NCI-H1930 (cell line): ENCODE measurements around the gene DONSON.
"Not testable (repeated sequence)": the region's sequence is repeated elsewhere in the genome, so short reads cannot be mapped to it uniquely, and the experiment has no call there.

Experiments used
- DNase-seq, 2 experiments: peaks; one replicate each; lab custom pipeline; 2025; lab: John Stamatoyannopoulos, UW

DONSON gene, protein sequence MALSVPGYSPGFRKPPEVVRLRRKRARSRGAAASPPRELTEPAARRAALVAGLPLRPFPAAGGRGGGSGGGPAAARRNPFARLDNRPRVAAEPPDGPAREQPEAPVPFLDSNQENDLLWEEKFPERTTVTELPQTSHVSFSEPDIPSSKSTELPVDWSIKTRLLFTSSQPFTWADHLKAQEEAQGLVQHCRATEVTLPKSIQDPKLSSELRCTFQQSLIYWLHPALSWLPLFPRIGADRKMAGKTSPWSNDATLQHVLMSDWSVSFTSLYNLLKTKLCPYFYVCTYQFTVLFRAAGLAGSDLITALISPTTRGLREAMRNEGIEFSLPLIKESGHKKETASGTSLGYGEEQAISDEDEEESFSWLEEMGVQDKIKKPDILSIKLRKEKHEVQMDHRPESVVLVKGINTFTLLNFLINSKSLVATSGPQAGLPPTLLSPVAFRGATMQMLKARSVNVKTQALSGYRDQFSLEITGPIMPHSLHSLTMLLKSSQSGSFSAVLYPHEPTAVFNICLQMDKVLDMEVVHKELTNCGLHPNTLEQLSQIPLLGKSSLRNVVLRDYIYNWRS

DNA sequence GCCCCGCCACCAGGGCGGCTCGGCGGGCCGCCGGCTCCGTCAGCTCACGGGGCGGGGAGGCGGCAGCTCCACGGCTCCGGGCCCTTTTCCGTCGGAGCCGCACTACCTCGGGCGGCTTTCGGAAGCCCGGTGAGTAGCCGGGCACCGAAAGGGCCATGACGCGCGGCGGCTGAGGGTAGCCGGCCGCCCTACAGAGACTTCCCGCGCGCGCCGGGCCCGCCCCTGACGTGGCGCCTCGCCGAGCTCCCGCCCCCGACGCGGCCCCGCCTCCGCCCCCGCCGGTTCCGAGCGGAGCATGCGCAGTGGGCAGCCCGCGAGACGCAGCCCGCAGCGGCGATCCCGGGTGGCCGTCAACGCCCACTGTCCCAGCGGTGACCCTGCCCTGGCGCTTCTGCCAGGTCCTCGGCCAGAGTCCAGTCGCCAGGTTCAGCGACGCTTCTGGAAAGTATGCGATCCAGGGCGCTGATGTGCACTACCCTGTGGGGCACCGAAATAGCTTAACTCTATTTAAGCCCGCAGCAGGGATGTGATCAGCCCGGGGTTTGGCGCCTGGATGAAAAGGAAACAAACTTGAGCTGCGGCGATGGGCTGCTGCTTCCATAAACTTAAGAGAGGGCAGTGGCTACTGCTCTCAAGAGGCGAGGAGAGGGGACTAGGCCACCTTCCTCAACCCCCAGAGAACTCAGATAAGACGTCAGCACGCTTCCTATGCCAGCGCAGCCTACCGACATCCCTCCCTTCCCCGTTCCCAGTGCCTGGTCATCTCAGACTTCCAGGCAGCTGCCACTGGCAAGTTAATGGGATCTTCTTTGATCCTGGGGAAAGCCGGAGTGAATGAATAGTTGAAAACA is at the start of gene DONSON:
Gene DONSON (minus strand): TSS at position 200 of the 851 bp plus-strand sequence. CDS start 43 bp downstream, at position 157.
- peak; percentile 73 to 85 for DNase-seq

DNA sequence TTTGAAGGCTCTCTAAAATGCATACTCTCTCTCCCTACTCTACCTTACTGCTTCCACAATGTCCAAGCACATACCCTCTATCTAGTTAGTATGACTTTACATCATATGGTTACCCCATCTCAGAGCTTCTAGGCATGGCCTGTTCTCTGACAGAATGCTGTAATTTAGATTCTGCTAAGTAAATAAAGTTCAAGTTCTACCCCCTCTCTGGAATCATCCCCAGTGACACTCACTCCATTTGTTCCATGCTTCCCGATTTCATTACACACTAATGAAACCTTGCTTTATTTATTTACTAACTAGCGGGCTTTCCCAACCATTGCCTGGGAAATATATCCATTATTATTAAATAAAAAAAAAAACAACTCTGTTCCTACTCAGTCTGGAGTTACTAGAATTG is 45.8 kb upstream of the DONSON start:
- no peak for DNase-seq

DNA sequence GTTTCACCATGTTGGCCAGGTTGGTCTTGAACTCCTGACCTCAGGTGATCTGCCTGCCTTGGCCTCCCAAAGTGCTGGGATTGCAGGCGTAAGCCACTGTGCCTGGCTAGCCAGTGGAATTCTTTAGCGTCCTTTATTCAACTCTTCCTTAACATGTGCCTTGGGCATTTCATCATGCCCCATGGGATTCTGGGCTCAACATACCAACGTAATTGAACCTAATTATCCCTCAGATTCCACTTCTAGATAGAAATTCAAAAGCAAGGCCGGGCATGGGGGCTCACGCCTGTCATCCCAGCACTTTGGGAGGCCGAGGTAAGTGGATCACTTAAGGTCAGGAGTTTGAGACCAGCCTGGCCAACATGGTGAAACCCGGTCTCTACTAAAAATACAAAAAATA is 37.7 kb upstream of the DONSON start:
- DNase-seq: not testable (repeated sequence)

DNA sequence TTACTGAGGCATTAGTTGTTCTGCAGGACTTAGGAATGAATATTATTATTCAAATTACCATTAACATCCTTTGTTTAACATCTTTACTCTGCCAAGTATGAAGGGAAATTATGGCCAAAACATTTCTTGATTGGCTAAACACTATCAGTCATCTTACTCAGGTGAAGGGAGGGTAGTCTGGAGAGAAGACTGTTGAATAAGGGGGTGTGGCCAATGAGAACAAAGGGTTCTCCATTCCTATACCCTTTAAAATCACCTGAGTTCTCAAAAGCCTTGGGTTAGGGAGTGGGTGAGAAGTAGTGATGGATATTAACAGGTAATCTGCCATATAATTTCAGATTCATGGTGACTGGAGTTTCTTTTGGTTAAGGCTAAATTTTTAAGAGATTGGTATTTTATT is 33.8 kb upstream of the DONSON start:
- no peak for DNase-seq

DNA sequence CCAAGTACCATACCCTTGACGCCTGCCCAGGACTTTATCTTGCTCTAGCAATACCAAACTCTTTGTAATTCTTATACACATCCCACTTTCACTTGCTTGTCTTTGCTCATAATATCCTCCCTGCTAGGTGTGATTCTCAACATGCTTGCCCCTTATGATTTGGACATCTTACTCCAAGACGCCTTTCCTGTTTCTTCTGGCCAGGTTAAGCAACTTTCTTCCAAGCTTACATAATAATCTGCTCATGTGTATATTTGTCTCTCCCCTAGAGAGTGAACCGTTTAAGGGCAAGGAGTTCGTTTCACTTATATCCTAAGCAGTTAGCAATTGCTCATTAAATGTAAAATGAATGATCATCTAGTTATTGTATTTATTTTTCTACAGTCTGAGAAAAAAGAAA is 31.2 kb upstream of the DONSON start:
- DNase-seq: no peak

DNA sequence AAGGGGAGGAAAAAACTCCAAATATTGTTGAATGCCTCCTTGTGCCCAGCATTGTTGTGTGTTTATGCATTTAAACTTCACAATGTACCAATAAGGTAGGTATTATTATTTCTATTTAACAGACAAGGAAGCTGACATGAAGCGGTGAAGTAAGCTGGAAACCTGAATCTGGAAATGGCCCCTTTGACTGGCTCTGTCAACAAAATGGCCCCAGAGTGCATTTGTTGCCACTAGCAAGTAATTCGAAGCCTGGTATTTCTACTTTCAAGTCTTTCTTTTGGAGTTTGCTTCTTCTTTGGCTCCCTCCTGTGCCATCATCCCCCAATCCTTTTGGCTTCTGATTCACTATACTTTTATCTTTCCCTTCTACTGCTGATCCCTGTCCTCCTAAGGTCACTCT is 29.9 kb upstream of the DONSON start:
- no peak for DNase-seq

DNA sequence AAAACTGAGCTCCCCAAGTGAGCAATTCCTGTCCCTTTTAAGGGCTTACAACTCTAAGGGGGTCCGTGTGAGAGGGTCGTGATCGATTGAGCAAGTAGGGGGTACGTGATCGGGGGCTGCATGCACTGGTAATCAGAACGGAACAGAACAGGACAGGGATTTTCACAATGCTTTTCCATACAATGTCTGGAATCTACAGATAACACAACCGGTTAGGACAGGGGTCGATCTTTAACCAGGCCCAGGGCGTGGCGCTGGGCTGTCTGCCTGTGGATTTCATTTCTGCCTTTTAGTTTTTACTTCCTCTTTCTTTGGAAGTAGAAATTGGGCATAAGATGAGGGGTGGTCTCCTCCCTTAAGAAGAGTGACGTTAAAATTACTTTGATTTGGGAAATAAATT is 29.1 kb upstream of the DONSON start:
- not testable (repeated sequence) for DNase-seq

DNA sequence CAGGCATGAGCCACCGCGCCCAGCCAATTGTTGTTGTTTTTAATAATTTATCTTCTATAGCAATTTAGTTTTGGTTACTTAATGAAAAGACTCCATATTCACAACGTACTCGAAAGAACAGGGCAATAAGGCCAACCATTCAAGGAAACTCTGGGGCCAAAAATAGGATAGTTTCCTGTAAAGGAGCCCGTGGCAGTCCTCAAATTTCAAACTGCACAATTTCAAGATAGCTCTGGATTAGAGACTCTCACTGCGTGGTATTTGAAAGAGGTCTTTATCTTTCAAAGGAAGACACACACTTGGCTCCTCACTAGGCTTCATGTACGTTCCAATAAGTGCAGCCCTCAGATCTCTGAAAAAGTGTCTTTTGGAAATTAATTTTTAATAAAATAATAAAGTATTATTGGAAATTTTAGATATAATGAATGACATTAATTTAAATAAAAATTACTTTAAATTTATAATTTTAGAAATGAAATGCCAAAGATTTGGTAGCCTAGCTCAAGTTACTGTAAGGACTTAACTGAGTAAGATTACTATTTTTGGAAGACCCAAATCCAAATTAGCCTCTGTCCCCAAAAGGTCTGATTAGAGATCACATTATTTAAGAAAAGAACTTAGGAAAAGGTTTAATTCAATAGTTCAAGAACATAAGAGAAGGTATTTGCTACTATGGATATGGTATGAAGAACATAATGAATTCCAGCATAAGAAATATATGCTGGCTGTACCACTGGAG is 22.7 kb upstream of the DONSON start:
- no peak for DNase-seq

DNA sequence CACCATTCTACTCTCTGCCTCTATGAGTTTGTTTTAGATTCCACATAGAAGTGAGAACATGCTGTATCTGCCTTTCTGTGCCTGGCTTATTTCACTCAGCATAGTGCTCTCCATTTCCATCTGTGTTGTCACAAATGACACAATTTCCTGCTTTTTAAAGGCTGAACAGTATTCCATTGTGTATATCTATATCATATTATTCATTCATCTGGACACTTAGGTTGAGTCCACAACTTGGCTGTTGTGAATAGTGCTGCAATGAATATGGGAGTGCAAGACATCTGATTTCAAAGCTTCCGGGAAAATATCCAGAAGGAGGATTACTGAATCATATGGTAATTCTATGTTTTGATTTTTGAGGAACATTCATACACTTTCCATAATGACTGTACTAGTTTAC is 20.1 kb upstream of the DONSON start:
- DNase-seq: no peak

DNA sequence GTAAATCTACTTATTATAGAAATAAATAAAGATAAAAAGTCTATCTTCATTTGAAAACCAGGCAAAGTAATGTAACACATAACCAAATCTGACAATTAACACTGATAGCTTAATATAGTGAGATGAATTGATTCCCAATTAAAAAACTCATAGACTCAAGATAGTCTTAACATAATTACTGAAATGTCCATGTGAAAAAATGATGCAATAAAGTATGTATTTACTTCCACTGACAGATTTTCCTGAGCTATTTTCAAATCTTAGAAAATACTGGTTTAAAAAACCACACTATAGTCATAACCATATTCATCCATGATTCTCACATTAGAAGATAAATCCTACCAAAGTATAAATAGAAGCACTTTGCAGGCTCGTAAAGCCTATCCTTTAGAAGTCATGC is 9.6 kb upstream of the DONSON start:
- no peak for DNase-seq

DNA sequence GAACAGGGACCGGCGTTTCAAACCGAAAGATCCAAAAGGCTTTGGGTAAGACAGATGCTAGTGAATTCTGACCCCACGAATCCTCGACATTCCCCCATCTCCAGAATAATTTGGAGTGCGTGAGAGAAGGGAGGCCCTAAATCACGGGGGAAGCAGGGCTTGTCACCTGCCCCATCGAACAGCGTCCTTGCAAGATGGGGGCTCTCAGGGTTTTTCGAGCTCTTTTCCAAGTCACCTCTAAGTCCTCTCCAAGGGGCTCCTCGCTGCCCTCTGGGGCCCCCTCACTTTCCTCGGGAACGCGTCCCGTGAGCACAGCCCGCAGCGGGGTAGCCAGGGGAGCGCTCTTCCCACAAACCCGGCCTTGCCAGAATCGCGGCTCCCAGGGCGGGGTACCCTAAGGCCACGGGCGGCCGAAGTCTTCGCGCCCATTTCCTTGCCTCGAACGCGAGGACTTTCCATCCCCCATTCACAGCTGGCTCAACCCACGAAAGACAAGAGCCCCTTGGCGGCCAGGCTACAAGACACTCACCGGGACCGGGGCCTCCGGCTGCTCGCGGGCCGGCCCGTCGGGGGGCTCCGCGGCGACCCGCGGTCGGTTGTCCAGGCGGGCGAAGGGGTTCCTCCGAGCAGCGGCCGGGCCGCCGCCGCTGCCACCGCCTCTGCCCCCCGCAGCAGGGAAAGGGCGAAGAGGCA is 546 bp downstream of the DONSON start:
- no peak for DNase-seq

DNA sequence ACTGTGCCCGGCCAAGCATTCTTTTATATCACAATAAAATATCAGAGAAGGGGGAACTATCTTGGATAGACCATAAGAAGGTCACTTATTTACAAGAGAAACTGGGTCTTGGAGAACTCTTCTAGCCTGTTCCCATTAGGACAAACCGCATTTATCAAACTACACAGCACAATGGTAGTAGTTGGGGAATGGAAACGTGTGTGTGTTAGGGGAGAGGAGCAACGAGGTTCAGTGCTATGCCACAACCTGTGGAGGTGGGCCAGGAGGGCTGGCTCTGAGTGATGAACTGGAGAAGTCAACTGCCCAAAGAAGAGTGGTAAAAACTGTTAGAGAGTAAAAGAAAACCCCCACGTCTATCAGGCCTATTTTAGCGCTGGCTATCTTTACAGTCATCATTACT is 1.6 kb downstream of the DONSON start:
- no peak for DNase-seq

DNA sequence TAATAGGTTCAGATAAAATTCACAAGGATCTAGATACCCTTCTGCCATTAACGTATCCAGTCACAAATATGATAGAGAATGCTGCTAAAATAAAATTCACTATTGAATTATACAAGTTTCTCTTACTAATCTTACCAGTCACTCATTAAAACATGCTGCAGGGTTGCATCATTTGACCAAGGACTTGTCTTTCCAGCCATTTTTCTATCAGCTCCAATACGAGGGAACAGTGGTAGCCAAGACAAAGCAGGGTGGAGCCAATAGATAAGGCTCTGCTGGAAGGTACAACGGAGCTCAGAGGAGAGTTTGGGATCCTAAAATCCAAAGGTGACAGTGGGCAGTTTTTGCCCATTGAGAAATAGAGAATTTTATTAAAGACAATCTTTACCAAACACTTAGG is 4.0 kb downstream of the DONSON start:
- no peak for DNase-seq

DNA sequence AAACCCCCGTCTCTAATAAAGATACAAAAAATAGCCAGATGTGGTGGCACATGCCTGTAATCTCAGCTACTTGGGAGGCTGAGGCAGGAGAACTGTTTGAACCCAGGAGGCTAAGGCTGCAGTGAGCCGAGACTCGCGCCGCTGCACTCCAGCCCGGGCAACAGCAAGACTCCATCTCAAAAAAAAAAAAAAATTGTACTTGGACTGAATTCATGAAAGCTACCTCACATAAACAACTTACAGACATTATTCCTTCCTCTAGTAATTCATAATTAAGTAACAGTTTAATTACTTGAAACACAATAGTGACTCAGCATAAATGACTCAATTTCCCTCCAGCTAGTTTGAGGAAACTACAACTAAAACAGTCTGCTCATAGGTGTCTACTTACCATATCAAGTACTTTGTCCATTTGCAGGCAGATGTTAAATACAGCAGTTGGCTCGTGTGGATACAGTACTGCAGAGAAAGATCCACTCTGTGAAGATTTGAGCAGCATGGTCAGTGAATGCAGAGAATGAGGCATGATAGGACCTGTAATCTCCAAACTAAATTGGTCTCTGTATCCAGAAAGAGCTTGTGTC is 9.4 kb downstream of the DONSON start:
- DNase-seq: no peak

DNA sequence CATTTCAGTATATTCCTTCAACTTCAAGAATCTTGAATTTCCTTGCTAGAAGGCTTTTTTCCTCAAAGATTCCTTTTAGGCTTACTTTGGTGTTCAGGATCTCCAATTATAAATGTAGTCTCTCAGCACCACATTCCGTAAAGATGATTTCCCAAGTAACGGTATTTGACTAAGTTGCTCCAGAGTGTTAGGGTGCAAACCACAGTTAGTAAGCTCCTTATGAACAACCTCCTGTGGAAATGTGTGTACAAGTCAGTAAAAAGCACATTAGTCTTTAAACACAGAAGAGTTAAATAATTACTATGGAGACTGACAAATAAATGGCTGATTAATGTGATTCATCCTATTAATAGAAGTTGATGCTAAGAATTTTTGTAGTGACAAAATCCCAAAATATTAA is 10.3 kb downstream of the DONSON start:
- no peak for DNase-seq

DNA sequence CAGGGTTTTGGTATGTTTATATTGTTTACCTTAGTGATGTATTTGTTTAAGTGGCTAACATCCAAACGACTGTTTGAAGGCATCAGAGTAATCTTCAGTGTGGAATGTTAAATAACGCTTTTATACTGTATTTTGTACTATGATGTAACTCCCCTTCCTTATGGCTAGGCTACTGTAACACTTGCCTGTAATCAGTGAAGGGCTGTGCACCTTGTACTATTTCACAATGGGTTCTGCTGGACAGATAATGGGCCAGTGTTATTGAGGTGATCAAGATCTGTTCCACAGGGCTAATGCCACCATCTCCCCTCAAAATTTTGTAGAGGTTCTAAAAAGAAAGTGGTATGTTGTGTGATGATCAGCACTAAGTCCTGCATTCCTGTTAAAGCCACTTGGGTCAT is 11.7 kb downstream of the DONSON start:
- DNase-seq: not testable (repeated sequence)

DNA sequence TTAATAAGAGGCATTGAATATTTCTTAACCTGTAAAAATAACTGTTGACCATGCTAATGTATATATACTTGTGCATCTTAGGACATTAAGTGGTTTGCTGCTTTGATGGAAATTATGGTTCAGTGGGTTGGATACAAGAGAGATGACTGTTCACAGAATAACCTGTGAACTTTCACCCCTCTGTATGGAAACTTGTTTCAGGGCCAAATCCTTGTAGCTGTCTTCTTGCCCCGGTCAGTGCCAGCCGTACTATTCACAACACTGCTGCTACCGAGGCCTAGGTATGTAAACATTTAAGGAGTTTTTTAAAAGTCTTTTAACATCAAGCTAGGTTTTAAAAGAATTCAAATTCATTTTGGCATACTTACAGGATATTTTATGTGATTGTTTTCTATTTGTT is 16.1 kb downstream of the DONSON start:
- DNase-seq: no peak

DNA sequence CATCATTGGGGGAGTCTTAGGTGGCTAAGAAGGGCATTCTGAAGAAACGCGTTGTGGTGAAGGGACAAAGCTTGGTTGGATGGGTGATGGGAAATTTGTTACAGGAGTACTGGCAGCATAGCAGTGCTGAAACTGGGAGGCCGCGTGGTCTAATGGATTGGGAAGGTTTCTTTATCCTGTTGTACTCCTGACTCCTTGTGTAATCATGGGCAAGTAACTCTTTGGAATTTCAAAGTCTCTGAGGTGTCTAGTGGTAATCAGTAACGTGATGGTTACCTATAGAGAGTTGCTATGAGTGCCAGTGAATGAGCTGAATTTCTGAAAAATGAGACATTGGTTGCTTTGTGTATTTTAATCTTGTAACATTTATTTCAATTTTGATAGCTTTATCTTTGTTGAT is 18.5 kb downstream of the DONSON start:
- DNase-seq: no peak

DNA sequence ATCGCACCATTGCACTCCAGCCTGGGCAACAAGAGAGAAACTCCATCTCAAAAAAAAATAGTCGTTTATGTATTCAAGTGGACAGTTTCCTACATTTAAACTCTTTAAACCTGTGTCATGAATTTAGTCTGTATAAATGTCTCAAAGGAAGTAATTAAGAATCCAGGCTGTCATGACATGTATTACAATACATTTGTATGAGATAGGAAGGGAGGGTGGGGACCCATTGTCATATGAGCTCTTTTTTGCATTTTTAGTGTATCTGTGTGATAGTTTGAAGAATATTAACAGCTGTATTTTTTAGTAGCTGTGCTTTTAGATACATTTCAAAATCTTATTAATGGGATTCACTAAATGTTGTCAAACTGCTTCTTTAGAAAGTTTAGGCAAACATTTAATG is 20.0 kb downstream of the DONSON start:
- no peak for DNase-seq

DNA sequence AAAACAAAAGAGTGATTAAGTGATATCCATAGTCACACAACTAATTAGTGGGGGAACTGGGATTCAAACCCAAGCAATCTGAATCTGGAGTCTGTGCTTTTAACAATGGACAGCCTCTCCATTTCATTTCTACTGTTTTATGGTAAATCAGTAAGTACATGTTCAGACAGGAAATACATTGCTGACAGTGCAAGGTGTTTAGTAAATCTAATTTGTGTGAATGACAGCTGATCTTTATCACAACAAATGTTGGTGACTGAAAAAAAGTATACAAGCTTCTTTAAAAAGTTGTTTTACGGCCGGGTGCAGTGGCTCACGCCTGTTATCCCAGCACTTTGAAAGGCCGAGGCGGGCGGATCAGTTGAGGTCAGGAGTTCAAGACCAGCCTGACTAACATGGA is 20.6 kb downstream of the DONSON start:
- no peak for DNase-seq

DNA sequence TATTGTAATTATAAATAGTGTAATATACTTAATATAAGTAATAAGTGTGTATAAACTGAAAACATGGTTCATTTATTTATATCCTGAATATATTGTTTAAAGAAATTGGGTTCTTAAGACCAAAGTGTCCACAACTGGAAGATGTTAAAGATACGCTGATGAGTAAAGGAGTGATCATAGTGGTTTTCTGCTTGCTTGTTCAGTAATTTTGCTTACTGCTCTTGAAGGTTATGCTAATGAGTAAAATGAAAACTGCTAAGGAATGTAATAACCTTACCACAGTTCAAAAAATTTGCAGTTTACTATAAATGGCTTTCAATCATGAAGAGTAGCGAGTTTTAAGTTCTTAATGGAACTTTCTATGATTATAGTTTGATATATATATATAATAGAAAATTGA is 22.0 kb downstream of the DONSON start:
- DNase-seq: no peak
